OCI-LY7 (cell line): Measurements from ENCODE around the gene KBTBD13.

Experiments
- CTCF ChIP-seq: fragments of 200-600 bp; sonication (generic); conservative IDR thresholded peaks from 2 replicates; pipeline ENCODE4 v1.5.1; 2014; ENCODE audit warnings: mild to moderate bottlenecking, antibody characterized with exemption, low read length, moderate library complexity, mixed read lengths
- EZH2phosphoT487 ChIP-seq: fragments of 200-600 bp; sonication (generic); IDR thresholded peaks from 2 replicates; pipeline ENCODE4 v1.6.1; 2018; ENCODE audit warnings: low read depth, borderline replicate concordance, mild to moderate bottlenecking, mixed run types, antibody characterized with exemption, low read length, moderate library complexity, mixed read lengths

DNA sequence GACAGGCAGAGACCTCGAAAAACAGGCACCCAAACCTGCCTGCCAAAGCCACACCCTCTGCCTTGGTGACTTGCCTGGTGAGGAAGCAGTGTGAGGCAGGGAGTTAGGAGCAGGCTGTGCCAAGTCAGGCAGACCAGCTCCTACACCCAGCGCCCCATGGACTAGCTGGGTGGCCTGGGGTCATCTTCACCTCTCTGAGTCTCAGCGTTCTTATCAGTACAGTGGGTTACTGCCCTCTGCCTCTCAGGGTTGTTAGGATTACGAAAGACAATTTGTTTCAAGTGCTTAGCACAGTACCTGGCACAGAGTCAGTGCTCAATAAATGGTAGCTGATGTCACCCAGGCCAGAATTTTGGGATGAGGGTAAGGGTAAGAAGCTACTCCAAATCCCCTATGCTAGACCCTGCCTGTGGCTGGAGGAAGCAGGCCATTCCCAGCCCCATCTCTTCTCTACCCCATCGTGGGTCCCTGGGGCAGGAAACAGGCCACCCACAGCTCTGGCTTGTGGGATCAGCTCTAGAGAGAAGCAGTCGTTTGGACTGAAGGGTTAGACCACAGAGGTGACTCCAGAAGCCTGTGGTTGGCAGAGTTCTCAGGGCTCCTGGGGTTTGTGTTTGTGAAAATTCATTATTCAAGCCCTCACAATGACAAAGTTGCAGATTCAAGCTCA, 21.2 kb upstream of the KBTBD13 start:
- TF ChIP-seq EZH2phosphoT487: no peak
- TF ChIP-seq CTCF: no peak
